ENCODE results near the gene TGFBR3. TPM values are rescaled to one million over a fixed set of nuclear protein-coding genes. Genes with fewer than 3 reads are reported as not detected.
A peak's percentile ranks its signal among the peaks of the same experiment; 100 is the strongest.

Gene TGFBR3
- polyA plus RNA-seq, 12 donors: 23.8 to 64.0 (median 31.6) TPM; not detected in 1

- DNase-seq: no peak
Observed at GRCh38 chr1:91715416-91716000, 170.4 kb downstream of the TGFBR3 start.

DNA sequence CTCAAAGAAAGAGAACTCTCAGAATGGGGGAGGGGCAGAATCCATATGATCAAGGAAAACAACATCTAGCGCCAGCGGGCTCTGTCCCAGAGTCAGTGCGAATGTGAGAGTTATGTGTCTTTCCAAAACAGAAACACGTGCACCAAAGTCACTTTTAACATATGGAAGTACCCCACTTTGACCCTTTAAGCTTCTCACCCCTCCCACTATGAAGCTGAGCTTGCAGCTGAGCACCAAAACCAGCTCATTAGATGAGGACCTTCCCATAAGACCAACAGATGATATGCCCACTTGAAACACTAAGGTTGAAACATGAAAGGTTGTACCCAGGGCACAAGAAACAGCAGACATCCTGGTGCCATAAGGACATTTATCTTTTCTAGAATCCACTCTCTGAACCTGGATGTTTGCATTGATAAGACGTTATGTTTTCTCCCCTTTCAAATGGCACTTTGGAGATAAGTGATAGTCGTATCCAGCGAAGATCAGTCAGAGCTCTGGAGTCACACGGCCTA is 171.0 kb downstream of the TGFBR3 start:
- DNase-seq: no peak

- DNase-seq: peak; percentile 65
Observed at GRCh38 chr1:91712981-91713841, 172.7 kb downstream of the TGFBR3 start.

- DNase-seq: no peak
Observed at GRCh38 chr1:91712393-91712792, 173.6 kb downstream of the TGFBR3 start.

DNA sequence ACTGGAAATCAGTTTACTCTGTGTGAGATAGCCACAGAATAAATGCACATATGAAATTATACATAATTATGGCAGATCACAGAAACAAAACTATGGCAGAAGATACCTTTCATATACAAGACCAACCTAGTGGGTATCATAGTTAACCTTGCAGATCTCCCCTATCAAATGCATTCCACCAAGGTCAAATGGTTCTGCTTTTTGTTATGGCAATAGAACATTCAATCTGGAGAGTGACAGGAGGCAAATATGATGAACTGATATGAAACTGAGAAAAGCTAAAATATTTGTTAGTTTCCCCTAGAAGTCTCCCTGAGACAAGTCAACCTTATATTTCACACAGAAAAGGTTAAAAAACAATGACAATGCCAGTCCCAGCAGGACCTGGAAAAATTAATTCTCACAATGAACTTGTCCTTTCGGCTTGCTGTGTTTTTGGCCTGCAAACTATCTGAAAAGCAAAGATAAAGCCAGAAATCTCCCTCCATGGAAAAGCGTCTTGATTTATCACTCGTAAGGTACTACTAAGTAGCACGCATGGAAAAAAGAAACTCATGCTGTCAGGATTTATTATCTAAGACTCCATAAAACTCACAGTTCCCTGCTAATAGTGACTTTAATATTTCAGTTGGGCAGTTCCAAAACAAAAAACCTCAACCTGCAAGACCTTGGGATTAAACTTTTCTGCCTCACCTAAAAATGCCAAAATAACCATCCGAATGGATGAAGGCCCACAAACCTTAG is 174.3 kb downstream of the TGFBR3 start:
- DNase-seq: no peak

- no peak for DNase-seq
Observed at GRCh38 chr1:91710261-91710660, 175.7 kb downstream of the TGFBR3 start.

DNA sequence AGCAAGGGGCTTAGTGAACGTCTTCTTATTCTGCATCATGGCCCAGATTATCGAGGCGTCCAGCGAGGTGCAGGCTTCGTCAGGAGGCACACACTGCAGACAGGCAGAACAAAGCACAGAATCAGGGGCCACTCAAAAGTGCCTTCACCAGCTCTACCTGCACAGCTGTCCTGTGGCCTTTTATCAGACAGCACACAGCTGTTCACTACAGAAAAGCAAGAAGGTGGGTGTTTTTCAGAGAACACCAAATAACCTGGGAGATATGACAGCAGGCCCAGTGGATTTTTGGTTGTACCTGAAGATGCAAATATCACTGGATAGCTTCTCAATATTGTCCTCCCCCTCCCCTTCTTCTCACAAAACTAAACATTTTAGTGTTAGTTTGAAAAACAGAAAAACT is 177.3 kb downstream of the TGFBR3 start:
- DNase-seq: no peak

DNA sequence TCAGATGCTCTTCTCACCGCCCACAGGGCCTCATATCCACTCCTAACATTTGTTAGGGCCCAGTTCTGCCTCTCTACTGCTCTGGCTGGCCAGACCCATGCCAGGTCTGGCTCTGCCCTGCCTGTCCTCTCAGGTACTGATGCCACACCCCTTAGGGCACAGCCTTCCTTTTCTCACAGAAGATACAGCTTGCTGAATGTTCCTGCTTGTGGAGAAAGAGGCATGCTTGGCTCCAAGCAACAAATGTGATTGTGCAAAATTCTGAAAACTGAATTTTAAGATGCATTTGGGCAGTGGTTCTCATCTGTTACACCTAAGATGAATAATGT is 178.1 kb downstream of the TGFBR3 start:
- DNase-seq: no peak

- no peak for DNase-seq
Observed at GRCh38 chr1:91707114-91707889, 178.6 kb downstream of the TGFBR3 start.

- no peak for DNase-seq
Observed at GRCh38 chr1:91706140-91706957, 179.6 kb downstream of the TGFBR3 start.

- DNase-seq: no peak
Observed at GRCh38 chr1:91704746-91705145, 181.2 kb downstream of the TGFBR3 start.

DNA sequence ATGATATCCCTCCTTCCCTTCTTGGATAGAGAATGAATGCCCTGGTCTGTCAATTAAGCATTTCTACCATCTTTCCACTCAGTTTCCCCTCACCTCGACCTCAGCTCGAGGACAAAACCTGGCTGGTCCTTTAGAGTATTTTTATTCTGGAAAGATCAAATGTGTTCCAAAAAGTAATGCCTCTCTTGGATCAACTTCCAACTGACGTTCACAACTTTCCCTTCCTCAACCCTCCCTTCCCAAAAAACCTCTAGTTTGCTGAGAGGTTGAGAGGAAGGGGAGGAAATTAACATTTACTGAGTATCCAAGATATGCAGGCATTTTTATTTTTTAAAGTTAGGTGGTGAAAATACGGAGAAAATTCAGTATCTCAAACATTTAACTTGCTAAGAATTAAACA is 182.9 kb downstream of the TGFBR3 start:
- DNase-seq: no peak

DNA sequence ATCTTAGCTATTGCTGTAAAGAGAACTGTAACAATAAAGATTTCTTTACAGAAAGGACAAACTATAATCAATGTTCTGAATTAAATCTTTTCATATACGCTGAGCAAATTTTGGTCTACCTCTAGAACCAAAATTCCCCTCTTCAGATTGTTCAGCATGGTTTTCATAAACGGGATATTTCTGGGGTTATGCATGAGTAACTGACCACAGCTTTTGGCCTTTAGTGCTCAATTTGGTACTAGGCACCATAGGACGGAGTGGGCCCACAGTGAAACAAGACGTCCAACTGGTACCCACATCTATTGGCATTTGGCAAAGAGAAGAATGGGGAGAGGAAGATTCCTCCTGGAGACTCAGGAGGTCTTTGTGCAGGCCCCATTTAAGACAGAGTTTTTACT is 184.5 kb downstream of the TGFBR3 start:
- DNase-seq: no peak

DNA sequence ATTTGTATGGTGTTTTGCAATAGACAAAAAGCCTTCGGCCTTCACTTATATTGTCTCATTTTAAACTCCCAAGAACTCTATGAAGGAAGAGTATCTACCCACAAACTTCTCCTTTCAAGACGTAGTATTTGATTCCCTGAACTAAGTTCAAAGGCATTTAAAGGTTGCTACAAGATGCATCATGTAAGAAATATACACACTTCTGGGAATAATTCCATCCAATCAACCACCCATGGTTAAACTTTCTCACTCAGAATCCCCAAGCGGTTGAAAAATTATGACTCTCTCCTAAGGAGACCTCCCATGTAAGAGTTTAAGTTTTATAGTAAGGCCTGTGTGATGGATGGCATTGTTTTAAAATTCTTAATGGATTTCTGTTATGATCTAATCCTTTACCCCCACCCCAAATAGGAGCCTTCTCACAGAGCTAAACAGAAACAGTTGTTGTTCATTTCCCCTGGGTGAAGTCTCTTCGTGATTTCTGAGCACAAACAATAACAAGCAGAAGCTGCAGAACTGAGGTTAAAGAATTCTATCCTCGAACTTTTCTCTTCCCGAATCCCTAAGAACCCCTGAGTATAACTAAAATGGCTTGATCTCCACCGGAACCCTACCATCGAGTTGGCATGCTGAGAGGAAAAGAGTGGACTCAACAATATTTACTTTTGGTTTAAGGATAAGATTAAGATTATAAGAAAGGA is 185.0 kb downstream of the TGFBR3 start:
- peak; percentile 69 for DNase-seq

GRCh38 chr1:91700332-91700731 is 185.6 kb downstream of the TGFBR3 start:
- no peak for DNase-seq

GRCh38 chr1:91699339-91699974 is 186.5 kb downstream of the TGFBR3 start:
- no peak for DNase-seq

- DNase-seq: no peak
Observed at GRCh38 chr1:91697861-91698260, 188.1 kb downstream of the TGFBR3 start.

DNA sequence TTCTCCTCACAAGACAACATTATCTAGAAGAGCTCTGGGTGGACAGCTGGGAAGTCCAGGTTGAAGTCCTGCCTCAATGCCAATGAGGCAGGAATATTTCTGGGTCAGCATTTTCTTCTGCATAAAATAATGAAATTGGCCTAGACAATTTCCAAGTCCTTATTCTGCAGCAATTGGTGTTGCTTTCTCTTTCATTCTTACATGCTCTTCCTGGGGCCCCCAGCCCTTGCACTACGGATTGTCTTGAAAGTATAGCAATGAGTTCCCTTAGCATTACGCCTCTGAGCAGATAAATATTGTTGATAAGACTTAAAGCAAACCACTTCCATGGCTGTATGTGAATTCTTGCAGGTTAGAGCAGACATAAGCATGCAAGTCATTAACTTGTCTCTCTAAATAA is 188.5 kb downstream of the TGFBR3 start:
- DNase-seq: no peak

GRCh38 chr1:91696321-91696720 is 189.6 kb downstream of the TGFBR3 start:
- no peak for DNase-seq

DNA sequence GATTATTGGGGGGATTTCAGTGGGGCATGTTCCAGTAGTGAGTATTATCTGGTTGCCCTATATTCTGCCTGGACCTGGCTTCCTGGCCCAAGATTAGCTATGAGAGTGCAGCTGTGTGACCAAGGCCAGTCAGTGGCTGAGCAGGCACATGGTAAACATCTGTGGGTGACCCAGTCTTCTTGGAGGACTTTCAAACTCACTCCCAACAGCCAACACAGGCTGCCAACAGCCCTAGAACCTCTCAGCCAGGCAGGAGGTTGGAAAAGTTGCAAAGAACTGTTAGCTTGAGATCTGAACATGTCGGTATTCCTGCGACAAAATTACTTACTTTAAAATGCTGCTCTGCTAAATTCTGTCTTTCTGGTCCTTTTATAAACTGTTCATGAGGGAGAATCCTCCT is 192.4 kb downstream of the TGFBR3 start:
- DNase-seq: no peak
